Measurements from ENCODE around the gene GPR32. TPM values are rescaled to one million over a fixed set of nuclear protein-coding genes. Genes with fewer than 3 reads are reported as not detected.
A peak's percentile ranks its signal among the peaks of the same experiment; 100 is the strongest.
"Not testable (repeated sequence)": the region's sequence is repeated elsewhere in the genome, so short reads cannot be mapped to it uniquely, and the experiment has no call there.

Gene GPR32
- total RNA-seq, 1 donor from 2014 or later: not detected

- TF ChIP-seq, protein P1, sequence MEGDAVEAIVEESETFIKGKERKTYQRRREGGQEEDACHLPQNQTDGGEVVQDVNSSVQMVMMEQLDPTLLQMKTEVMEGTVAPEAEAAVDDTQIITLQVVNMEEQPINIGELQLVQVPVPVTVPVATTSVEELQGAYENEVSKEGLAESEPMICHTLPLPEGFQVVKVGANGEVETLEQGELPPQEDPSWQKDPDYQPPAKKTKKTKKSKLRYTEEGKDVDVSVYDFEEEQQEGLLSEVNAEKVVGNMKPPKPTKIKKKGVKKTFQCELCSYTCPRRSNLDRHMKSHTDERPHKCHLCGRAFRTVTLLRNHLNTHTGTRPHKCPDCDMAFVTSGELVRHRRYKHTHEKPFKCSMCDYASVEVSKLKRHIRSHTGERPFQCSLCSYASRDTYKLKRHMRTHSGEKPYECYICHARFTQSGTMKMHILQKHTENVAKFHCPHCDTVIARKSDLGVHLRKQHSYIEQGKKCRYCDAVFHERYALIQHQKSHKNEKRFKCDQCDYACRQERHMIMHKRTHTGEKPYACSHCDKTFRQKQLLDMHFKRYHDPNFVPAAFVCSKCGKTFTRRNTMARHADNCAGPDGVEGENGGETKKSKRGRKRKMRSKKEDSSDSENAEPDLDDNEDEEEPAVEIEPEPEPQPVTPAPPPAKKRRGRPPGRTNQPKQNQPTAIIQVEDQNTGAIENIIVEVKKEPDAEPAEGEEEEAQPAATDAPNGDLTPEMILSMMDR (IDR thresholded peaks at IDR 0.05): no peak
- Mint-ChIP-seq H3K4me1 (ENCODE audit: unreplicated experiment) (peaks cover 22% of the 10 kb centered on the region), H3K9me3 (ENCODE audit: unreplicated experiment) (no peaks in the 10 kb centered on the region), H3K27ac (ENCODE audit: unreplicated experiment) (no peak overlapping the region), H3K27me3 (ENCODE audit: unreplicated experiment) (no peaks in the 10 kb centered on the region), H3K4me3 (ENCODE audit: unreplicated experiment) (no peak overlapping the region), H3K36me3 (ENCODE audit: unreplicated experiment) (peaks cover 13% of the 10 kb centered on the region)
- no peak for DNase-seq (ENCODE audit: extremely low spot score, unreplicated experiment)
Observed at GRCh38 chr19:50799547-50799851, 29.2 kb downstream of the GPR32 start.

DNA sequence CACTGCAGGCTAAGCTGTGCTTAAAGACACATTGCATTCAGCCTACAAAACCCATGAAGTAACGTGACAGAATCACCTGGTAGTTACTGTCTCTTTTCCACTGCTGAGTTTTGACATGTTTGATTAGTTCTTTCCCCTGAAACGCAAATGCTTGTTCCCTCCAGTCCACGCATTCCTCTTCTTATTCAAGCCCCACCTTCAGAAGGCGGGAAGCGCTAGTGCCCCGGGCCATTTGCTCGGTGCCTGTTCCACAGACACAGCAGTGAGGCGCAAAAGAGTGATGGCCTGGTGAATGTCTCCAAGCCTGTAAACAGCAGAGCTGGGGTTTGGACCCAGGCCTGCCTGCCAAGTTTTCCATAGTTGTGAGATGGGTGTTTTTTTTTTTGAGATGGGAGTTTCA, 30.8 kb downstream of the GPR32 start:
- no peaks in the 10 kb centered on the region for H3K9me3 Mint-ChIP-seq (ENCODE audit: unreplicated experiment)
- TF ChIP-seq, protein P1 (IDR thresholded peaks at IDR 0.05): no peak
- no peak overlapping the region for H3K27ac Mint-ChIP-seq (ENCODE audit: unreplicated experiment)
- no peaks in the 10 kb centered on the region for H3K27me3 Mint-ChIP-seq (ENCODE audit: unreplicated experiment)
- H3K4me1 Mint-ChIP-seq (ENCODE audit: unreplicated experiment): peaks cover 31% of the 10 kb centered on the region
- no peak for DNase-seq (ENCODE audit: extremely low spot score, unreplicated experiment)
- H3K4me3 Mint-ChIP-seq (ENCODE audit: unreplicated experiment): no peak overlapping the region
- peaks cover 13% of the 10 kb centered on the region for H3K36me3 Mint-ChIP-seq (ENCODE audit: unreplicated experiment)

GRCh38 chr19:50803633-50804419, 33.6 kb downstream of the GPR32 start:
- H3K27ac Mint-ChIP-seq (ENCODE audit: unreplicated experiment): peak overlapping the region; percentile 100
- TF ChIP-seq, protein P1 (IDR thresholded peaks at IDR 0.05): no peak
- no peaks in the 10 kb centered on the region for H3K27me3 Mint-ChIP-seq (ENCODE audit: unreplicated experiment)
- H3K9me3 Mint-ChIP-seq (ENCODE audit: unreplicated experiment): no peaks in the 10 kb centered on the region
- H3K36me3 Mint-ChIP-seq (ENCODE audit: unreplicated experiment): peaks cover 7% of the 10 kb centered on the region
- DNase-seq (ENCODE audit: extremely low spot score, unreplicated experiment): no peak
- H3K4me3 Mint-ChIP-seq (ENCODE audit: unreplicated experiment): peak overlapping the region; percentile 96
- H3K4me1 Mint-ChIP-seq (ENCODE audit: unreplicated experiment): peaks cover 33% of the 10 kb centered on the region

DNA sequence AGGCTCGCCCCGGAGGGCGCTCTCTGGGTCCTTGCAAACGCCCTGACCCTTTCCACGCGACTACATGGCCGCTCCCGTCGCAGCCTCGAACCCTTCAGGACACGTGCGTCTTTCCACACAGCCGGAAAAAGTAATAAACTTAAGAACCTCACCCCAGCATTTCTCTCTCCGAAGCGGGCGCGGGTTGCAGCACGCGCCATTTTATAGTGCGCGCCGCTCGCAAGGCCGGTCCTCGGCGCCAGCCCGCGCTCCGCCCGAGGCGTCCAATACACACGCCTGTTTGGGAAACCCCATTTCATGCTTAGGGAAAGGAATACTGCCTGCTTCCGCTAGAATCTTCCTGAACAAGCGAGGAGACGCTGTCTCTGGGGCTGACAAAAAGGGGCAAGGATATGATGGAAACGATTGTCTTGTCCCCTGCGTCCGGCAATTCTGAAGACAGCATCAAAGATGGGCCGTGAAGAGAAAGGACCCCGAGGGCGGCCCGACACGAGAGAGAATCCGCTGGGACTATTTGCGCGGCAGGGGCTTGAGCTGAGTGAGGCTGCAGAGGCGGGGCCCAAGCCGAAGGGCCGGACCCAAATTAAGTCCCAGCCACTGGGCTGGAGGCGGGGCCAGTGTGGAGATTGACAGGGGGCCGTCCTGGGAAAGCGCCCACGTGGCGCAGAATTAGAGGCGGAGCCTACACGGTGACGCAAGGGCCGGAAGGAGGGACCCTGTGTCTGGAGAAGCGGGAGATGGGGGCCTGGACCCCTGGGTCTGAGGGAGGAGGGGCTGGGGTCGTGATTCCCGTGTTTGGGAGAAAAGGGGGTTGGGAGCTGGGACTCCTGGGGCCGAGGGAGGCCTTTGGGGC, 34.4 kb downstream of the GPR32 start:
- Mint-ChIP-seq H3K27me3 (ENCODE audit: unreplicated experiment) (no peaks in the 10 kb centered on the region), H3K27ac (ENCODE audit: unreplicated experiment) (peak overlapping the region; percentile 100), H3K4me1 (ENCODE audit: unreplicated experiment) (peaks cover 33% of the 10 kb centered on the region), H3K4me3 (ENCODE audit: unreplicated experiment) (peak overlapping the region; percentile 96), H3K36me3 (ENCODE audit: unreplicated experiment) (peaks cover 7% of the 10 kb centered on the region), H3K9me3 (ENCODE audit: unreplicated experiment) (no peaks in the 10 kb centered on the region)
- TF ChIP-seq, protein P1 (IDR thresholded peaks at IDR 0.05): no peak
- DNase-seq (ENCODE audit: extremely low spot score, unreplicated experiment): peak; percentile 99

GRCh38 chr19:50808856-50809255, 38.6 kb downstream of the GPR32 start:
- no peaks in the 10 kb centered on the region for H3K36me3 Mint-ChIP-seq (ENCODE audit: unreplicated experiment)
- H3K27me3 Mint-ChIP-seq (ENCODE audit: unreplicated experiment): peaks cover 4% of the 10 kb centered on the region
- H3K9me3 Mint-ChIP-seq (ENCODE audit: unreplicated experiment): no peaks in the 10 kb centered on the region
- no peak overlapping the region for H3K27ac Mint-ChIP-seq (ENCODE audit: unreplicated experiment)
- no peak overlapping the region for H3K4me3 Mint-ChIP-seq (ENCODE audit: unreplicated experiment)
- DNase-seq (ENCODE audit: extremely low spot score, unreplicated experiment): no peak
- peaks cover 14% of the 10 kb centered on the region for H3K4me1 Mint-ChIP-seq (ENCODE audit: unreplicated experiment)
- TF ChIP-seq, protein P1 (IDR thresholded peaks at IDR 0.05): no peak

- not testable (repeated sequence) for H3K4me1 Mint-ChIP-seq (ENCODE audit: unreplicated experiment); DNase-seq (ENCODE audit: extremely low spot score, unreplicated experiment); H3K27me3 Mint-ChIP-seq (ENCODE audit: unreplicated experiment); H3K4me3 Mint-ChIP-seq (ENCODE audit: unreplicated experiment); H3K27ac Mint-ChIP-seq (ENCODE audit: unreplicated experiment); H3K36me3 Mint-ChIP-seq (ENCODE audit: unreplicated experiment); H3K9me3 Mint-ChIP-seq (ENCODE audit: unreplicated experiment)
Observed at GRCh38 chr19:50811622-50812238, 41.5 kb downstream of the GPR32 start.

Data from osteocyte (in vitro differentiated cells).